HG03432 (cell line): ENCODE data around the gene TMEM182.

Experiments
- ATAC-seq: cut with Tn5 transposase; IDR thresholded peaks from one replicate; pipeline ENCODE4 v1.9.1; 2021; ENCODE audit warnings: mild to moderate bottlenecking, moderate library complexity; ENCODE audit not compliant: unreplicated experiment

The TMEM182 gene

GRCh38 chr2:102761763-102762162 lies at the start of gene TMEM182:
TSS of gene TMEM182 (plus strand) at chr2:102762031. CDS start at chr2:102762218, 187 bp downstream.
- ATAC-seq: no peak

- no peak for ATAC-seq
Measured at GRCh38 chr2:102717308-102718018, 44.4 kb upstream of the TMEM182 start.

GRCh38 chr2:102718387-102719316 lies 43.2 kb upstream of the TMEM182 start:
- no peak for ATAC-seq

- ATAC-seq: no peak
Measured at GRCh38 chr2:102724016-102724490, 37.8 kb upstream of the TMEM182 start.

GRCh38 chr2:102724553-102724952 lies 37.3 kb upstream of the TMEM182 start:
- ATAC-seq: no peak

GRCh38 chr2:102726128-102727087 lies 35.4 kb upstream of the TMEM182 start:
- ATAC-seq: no peak

GRCh38 chr2:102735416-102736109 lies 26.3 kb upstream of the TMEM182 start:
- ATAC-seq: no peak

- ATAC-seq: peak; percentile 22
Measured at GRCh38 chr2:102736110-102736409, 25.8 kb upstream of the TMEM182 start.

- peak; percentile 97 for ATAC-seq
Measured at GRCh38 chr2:102736410-102737409, 25.1 kb upstream of the TMEM182 start.

- peak; percentile 54 for ATAC-seq
Measured at GRCh38 chr2:102737431-102737830, 24.4 kb upstream of the TMEM182 start.

GRCh38 chr2:102743259-102743658 lies 18.6 kb upstream of the TMEM182 start:
- no peak for ATAC-seq

- ATAC-seq: no peak
Measured at GRCh38 chr2:102748107-102748506, 13.7 kb upstream of the TMEM182 start.

- no peak for ATAC-seq
Measured at GRCh38 chr2:102749938-102750337, 11.9 kb upstream of the TMEM182 start.

GRCh38 chr2:102753563-102754159 lies 8.2 kb upstream of the TMEM182 start:
- no peak for ATAC-seq

- no peak for ATAC-seq
Measured at GRCh38 chr2:102754456-102755145, 7.2 kb upstream of the TMEM182 start.

GRCh38 chr2:102755284-102755683 lies 6.5 kb upstream of the TMEM182 start:
- no peak for ATAC-seq

GRCh38 chr2:102758439-102758838 lies 3.4 kb upstream of the TMEM182 start:
- ATAC-seq: no peak

GRCh38 chr2:102764083-102764482 lies 2.3 kb downstream of the TMEM182 start:
- ATAC-seq: no peak
